ENCODE results near the gene SIM2.

The SIM2 gene

DNA sequence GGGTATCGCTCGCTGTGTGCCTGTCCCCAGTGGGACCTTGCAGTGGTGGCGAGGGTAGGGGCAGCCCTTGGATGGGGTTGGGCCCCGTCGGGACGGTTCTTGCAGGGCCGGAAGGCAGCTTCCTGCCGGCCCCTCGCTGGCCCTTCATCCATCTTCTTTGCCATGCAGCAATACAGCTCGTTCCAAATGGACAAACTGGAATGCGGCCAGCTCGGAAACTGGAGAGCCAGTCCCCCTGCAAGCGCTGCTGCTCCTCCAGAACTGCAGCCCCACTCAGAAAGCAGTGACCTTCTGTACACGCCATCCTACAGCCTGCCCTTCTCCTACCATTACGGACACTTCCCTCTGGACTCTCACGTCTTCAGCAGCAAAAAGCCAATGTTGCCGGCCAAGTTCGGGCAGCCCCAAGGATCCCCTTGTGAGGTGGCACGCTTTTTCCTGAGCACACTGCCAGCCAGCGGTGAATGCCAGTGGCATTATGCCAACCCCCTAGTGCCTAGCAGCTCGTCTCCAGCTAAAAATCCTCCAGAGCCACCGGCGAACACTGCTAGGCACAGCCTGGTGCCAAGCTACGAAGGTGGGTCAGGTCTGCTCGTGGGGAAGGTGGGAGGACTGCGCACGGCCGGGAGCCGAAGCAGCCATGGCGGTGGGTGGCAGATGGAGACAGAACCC, 45.8 kb downstream of the SIM2 start:
- Histone ChIP-seq H3K27me3 (ENCODE audit: insufficient read depth, poor library complexity, severe bottlenecking) (peaks cover 34% of the 10 kb centered on the region), H3K4me3 (replicated peaks; ENCODE audit: insufficient read depth, low read length) (no peak overlapping the region), H3K27ac (replicated peaks) (no peak overlapping the region)
- no peak for DNase-seq (ENCODE audit: low read depth in 1 of 2, low spot score in 1 of 2)
- TF ChIP-seq, protein P1, sequence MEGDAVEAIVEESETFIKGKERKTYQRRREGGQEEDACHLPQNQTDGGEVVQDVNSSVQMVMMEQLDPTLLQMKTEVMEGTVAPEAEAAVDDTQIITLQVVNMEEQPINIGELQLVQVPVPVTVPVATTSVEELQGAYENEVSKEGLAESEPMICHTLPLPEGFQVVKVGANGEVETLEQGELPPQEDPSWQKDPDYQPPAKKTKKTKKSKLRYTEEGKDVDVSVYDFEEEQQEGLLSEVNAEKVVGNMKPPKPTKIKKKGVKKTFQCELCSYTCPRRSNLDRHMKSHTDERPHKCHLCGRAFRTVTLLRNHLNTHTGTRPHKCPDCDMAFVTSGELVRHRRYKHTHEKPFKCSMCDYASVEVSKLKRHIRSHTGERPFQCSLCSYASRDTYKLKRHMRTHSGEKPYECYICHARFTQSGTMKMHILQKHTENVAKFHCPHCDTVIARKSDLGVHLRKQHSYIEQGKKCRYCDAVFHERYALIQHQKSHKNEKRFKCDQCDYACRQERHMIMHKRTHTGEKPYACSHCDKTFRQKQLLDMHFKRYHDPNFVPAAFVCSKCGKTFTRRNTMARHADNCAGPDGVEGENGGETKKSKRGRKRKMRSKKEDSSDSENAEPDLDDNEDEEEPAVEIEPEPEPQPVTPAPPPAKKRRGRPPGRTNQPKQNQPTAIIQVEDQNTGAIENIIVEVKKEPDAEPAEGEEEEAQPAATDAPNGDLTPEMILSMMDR (IDR thresholded peaks at IDR 0.05; ENCODE audit: insufficient read depth, low read length) = no peak
- TF ChIP-seq SPI1 (IDR thresholded peaks at IDR 0.05; ENCODE audit: borderline replicate concordance, low read depth) (no peak), POLR2AphosphoS5 (IDR thresholded peaks at IDR 0.05; ENCODE audit: low read depth) (no peak), GABPA (IDR thresholded peaks at IDR 0.05; ENCODE audit: low read depth) (no peak)
- TF ChIP-seq, protein P2, sequence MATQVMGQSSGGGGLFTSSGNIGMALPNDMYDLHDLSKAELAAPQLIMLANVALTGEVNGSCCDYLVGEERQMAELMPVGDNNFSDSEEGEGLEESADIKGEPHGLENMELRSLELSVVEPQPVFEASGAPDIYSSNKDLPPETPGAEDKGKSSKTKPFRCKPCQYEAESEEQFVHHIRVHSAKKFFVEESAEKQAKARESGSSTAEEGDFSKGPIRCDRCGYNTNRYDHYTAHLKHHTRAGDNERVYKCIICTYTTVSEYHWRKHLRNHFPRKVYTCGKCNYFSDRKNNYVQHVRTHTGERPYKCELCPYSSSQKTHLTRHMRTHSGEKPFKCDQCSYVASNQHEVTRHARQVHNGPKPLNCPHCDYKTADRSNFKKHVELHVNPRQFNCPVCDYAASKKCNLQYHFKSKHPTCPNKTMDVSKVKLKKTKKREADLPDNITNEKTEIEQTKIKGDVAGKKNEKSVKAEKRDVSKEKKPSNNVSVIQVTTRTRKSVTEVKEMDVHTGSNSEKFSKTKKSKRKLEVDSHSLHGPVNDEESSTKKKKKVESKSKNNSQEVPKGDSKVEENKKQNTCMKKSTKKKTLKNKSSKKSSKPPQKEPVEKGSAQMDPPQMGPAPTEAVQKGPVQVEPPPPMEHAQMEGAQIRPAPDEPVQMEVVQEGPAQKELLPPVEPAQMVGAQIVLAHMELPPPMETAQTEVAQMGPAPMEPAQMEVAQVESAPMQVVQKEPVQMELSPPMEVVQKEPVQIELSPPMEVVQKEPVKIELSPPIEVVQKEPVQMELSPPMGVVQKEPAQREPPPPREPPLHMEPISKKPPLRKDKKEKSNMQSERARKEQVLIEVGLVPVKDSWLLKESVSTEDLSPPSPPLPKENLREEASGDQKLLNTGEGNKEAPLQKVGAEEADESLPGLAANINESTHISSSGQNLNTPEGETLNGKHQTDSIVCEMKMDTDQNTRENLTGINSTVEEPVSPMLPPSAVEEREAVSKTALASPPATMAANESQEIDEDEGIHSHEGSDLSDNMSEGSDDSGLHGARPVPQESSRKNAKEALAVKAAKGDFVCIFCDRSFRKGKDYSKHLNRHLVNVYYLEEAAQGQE (IDR thresholded peaks at IDR 0.05; ENCODE audit: insufficient replicate concordance, low read depth) = no peak

DNA sequence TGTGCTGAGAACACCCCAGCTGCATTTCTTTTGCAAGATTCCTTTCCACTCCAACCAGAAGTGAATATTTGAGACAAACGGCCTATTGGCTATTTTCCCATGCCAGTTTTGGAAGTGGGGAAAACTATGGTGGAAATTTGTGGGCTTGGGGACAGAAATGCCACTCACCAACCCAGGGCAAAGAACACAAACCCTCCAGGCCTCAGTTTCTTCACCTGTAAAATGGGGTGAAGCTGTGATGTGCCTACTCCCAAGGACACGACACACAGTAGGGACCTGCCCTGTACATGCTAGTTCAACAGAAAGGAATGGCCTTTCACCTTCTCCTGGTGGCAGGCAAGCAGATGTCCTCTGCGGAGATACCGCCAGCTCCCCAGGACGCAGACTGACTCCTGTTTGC, 46.5 kb downstream of the SIM2 start:
- H3K4me3 ChIP-seq (replicated peaks; ENCODE audit: insufficient read depth, low read length) = no peak overlapping the region
- no peak overlapping the region for H3K27ac ChIP-seq (replicated peaks)
- no peak for DNase-seq (ENCODE audit: low read depth in 1 of 2, low spot score in 1 of 2)
- TF ChIP-seq, protein P2 (IDR thresholded peaks at IDR 0.05; ENCODE audit: insufficient replicate concordance, low read depth) = no peak
- TF ChIP-seq POLR2AphosphoS5 (IDR thresholded peaks at IDR 0.05; ENCODE audit: low read depth) = no peak
- TF ChIP-seq, protein P1 (IDR thresholded peaks at IDR 0.05; ENCODE audit: insufficient read depth, low read length) = no peak
- no peak for TF ChIP-seq GABPA (IDR thresholded peaks at IDR 0.05; ENCODE audit: low read depth)
- no peak for TF ChIP-seq SPI1 (IDR thresholded peaks at IDR 0.05; ENCODE audit: borderline replicate concordance, low read depth)
- peaks cover 34% of the 10 kb centered on the region for H3K27me3 ChIP-seq (ENCODE audit: insufficient read depth, poor library complexity, severe bottlenecking)

DNA sequence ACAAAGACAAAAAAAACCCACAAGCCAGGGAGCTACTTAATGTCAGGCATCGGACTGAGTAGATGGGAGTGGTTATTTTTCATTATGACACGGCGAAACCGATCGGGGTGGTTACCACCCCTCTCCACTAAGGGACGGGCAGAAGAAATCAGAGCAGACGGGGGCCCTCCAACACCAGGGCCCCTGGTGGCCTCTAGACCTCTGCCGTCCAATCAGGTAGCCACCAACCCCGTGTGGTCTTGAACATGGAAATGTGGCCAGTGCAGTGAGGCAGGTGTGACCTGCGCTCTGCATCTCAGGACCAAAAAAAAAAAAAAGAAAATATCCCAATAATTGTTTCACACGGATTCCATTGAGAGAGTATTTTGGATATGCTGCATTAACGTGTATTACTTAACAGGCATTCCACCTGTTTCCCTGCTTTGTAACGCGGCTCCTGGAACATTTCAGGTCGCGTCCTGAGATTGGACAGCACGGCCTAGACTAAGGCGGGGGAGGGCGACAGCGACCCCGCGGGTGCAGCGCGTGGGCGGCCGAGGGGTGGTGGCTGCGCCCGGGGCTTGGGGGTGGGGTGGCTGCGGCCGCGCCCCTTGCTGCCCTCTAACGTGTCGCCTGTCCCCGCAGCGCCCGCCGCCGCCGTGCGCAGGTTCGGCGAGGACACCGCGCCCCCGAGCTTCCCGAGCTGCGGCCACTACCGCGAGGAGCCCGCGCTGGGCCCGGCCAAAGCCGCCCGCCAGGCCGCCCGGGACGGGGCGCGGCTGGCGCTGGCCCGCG, 48.3 kb downstream of the SIM2 start:
- no peak overlapping the region for H3K4me3 ChIP-seq (replicated peaks; ENCODE audit: insufficient read depth, low read length)
- TF ChIP-seq POLR2AphosphoS5 (IDR thresholded peaks at IDR 0.05; ENCODE audit: low read depth) = no peak
- TF ChIP-seq, protein P2 (IDR thresholded peaks at IDR 0.05; ENCODE audit: insufficient replicate concordance, low read depth) = no peak
- no peak for TF ChIP-seq SPI1 (IDR thresholded peaks at IDR 0.05; ENCODE audit: borderline replicate concordance, low read depth)
- no peak for TF ChIP-seq GABPA (IDR thresholded peaks at IDR 0.05; ENCODE audit: low read depth)
- TF ChIP-seq, protein P1 (IDR thresholded peaks at IDR 0.05; ENCODE audit: insufficient read depth, low read length) = no peak
- peaks cover 38% of the 10 kb centered on the region for H3K27me3 ChIP-seq (ENCODE audit: insufficient read depth, poor library complexity, severe bottlenecking)
- no peak overlapping the region for H3K27ac ChIP-seq (replicated peaks)
- no peak for DNase-seq (ENCODE audit: low read depth in 1 of 2, low spot score in 1 of 2)
